ENCODE data around the gene VSIG8. TPM values are rescaled to one million over a fixed set of nuclear protein-coding genes. Genes with fewer than 3 reads are reported as not detected.

VSIG8 gene
- total RNA-seq, 1 donor from 2014 or later = not detected

DNA sequence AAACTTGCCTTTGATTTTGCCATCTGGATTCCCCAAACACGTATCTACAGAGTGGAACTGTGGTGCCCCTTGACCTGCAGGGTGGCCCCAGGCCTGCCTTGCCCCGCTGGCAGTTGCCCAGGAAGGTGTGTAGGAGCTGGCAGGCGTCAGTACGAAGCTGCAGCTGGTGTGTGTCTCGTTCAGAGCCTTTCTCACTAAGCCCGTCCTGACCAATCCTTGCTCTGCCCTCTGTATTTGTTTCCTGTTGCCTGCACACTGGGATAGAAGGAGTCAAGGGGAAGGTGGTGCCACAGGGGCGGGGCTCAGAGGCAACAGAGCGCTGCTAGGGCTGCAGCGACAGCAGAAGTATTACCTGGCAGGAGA lies 5.2 kb upstream of the VSIG8 start:
- TF ChIP-seq, protein P1, sequence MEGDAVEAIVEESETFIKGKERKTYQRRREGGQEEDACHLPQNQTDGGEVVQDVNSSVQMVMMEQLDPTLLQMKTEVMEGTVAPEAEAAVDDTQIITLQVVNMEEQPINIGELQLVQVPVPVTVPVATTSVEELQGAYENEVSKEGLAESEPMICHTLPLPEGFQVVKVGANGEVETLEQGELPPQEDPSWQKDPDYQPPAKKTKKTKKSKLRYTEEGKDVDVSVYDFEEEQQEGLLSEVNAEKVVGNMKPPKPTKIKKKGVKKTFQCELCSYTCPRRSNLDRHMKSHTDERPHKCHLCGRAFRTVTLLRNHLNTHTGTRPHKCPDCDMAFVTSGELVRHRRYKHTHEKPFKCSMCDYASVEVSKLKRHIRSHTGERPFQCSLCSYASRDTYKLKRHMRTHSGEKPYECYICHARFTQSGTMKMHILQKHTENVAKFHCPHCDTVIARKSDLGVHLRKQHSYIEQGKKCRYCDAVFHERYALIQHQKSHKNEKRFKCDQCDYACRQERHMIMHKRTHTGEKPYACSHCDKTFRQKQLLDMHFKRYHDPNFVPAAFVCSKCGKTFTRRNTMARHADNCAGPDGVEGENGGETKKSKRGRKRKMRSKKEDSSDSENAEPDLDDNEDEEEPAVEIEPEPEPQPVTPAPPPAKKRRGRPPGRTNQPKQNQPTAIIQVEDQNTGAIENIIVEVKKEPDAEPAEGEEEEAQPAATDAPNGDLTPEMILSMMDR (conservative IDR thresholded peaks at IDR 0.05) = no peak
- Mint-ChIP-seq H3K4me3 (no peak overlapping the region), H3K36me3 (no peaks in the 10 kb centered on the region), H3K27ac (no peak overlapping the region), H3K4me1 (ENCODE audit: unreplicated experiment) (no peaks in the 10 kb centered on the region), H3K9me3 (no peaks in the 10 kb centered on the region), H3K27me3 (peaks cover 32% of the 10 kb centered on the region)
- DNase-seq (ENCODE audit: extremely low spot score, unreplicated experiment) = no peak

DNA sequence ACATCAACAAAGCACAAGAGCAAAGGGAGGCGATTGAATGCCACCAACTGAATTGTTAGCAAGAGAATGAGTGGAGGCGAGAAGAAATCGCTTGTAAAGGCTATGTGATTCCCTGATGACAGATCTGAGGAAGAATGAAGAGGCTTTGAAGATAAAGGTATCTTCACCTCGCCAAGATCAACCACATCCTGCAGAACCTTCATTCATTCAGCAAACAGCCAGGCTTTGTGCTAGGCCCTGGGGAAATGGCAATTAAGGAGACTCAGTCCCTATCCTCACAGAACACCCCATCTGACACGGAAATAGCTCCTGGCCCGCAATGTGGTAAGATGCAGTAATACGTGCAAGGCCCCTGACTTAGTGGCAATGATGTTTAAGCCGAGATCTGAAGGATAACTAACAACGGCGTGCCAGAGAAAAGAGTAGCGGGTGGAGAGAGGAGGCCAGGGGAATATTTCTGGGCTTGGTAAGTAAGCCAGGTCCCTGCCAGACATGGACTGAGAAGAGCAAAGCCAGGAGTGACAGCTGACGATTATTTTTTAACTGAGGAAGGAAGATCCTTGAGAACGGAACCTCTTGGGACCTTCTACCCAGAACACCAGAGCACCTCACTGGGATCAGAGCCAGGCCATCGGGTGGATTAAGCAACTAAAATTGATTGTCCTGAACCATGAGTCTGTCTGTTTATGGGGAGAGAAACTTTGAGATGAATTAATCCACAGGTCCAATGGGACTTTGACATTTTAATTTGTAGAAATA lies 4.6 kb upstream of the VSIG8 start:
- no peaks in the 10 kb centered on the region for H3K4me1 Mint-ChIP-seq (ENCODE audit: unreplicated experiment)
- no peak overlapping the region for H3K27ac Mint-ChIP-seq
- H3K4me3 Mint-ChIP-seq = no peak overlapping the region
- H3K36me3 Mint-ChIP-seq = no peaks in the 10 kb centered on the region
- no peaks in the 10 kb centered on the region for H3K9me3 Mint-ChIP-seq
- TF ChIP-seq, protein P1 (conservative IDR thresholded peaks at IDR 0.05) = no peak
- DNase-seq (ENCODE audit: extremely low spot score, unreplicated experiment) = no peak
- H3K27me3 Mint-ChIP-seq = peaks cover 29% of the 10 kb centered on the region

DNA sequence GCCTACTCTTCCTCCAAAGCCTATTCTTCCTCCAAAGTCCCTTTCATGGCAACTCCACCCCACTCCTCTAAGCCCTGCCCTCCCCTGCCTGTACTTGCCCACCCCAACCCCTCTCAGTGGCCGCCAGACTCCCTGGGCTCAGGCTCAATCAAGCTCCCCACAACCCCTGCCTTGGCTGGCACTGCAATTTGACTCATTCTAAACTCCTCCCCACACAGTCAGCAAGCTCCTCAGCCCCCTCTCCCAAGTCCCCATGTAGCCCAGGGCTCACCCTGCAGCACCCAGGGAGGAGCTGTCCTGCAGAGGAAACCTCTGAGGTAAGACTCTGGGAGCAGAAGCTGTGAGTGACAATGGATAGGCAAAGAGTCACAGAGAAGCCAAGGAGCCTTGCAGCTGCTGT lies 3.6 kb upstream of the VSIG8 start:
- Mint-ChIP-seq H3K36me3 (no peaks in the 10 kb centered on the region), H3K9me3 (no peaks in the 10 kb centered on the region), H3K27ac (no peak overlapping the region), H3K4me1 (ENCODE audit: unreplicated experiment) (no peaks in the 10 kb centered on the region), H3K4me3 (no peak overlapping the region), H3K27me3 (peaks cover 26% of the 10 kb centered on the region)
- DNase-seq (ENCODE audit: extremely low spot score, unreplicated experiment) = no peak
- TF ChIP-seq, protein P1 (conservative IDR thresholded peaks at IDR 0.05) = no peak

DNA sequence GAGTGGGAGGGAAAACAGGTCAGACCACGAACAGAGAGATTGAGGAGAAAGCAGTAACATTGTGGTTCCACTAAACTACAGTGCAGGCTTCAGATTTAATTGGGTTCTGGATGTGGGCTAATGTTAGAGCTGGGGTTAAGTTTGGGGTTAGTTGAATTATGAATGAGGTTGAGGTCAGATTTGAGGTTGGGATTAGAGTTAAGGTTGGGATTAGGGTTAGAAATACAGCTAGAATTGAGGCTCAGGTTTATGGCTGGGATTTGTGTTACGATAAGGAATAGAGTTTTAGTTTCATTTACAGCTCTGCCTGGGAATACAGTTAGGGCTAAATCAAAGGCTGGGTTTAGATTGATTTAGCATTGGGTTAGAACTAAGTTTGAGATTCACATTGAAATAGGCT lies 1.8 kb upstream of the VSIG8 start:
- no peak for DNase-seq (ENCODE audit: extremely low spot score, unreplicated experiment)
- Mint-ChIP-seq H3K4me3 (no peak overlapping the region), H3K4me1 (ENCODE audit: unreplicated experiment) (no peaks in the 10 kb centered on the region), H3K36me3 (no peaks in the 10 kb centered on the region), H3K9me3 (no peaks in the 10 kb centered on the region), H3K27me3 (peaks cover 23% of the 10 kb centered on the region), H3K27ac (no peak overlapping the region)
- TF ChIP-seq, protein P1 (conservative IDR thresholded peaks at IDR 0.05) = no peak

DNA sequence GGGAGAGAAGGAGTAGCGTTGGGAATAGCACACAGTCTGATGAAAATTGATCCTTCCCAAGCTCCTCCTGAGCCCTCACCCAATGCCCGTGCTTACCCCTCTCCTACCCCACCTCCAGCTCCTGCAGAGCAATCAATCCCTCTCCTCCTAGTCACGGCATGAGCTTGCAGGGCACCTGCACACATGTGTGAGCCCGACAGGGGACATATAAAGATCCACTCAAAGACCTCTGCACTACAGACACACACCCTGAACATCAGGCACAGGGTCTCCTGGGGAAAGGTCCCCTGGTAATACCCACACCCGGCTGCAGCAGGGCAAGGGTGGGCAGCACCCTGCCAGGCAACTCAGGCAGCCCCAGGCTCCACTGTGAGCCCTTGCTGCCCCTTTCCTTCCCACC lies 426 bp downstream of the VSIG8 start:
- DNase-seq (ENCODE audit: extremely low spot score, unreplicated experiment) = no peak
- Mint-ChIP-seq H3K4me1 (ENCODE audit: unreplicated experiment) (no peaks in the 10 kb centered on the region), H3K36me3 (no peaks in the 10 kb centered on the region), H3K27me3 (peaks cover 31% of the 10 kb centered on the region), H3K4me3 (no peak overlapping the region), H3K9me3 (no peaks in the 10 kb centered on the region), H3K27ac (no peak overlapping the region)
- TF ChIP-seq, protein P1 (conservative IDR thresholded peaks at IDR 0.05) = no peak
